Activated CD4-positive, CD25-positive, alpha-beta regulatory T cell treated with anti-CD3 and anti-CD28 coated beads, Interleukin-2, amount 50 U/mL, for 16 hours (primary cell): Measurements from ENCODE around the gene DNMT3B.

Experiments used
- DNase-seq: peaks from one replicate; pipeline ENCODE4 v3.0.0-alpha.2; 2020; ENCODE audit warnings: low read depth, low spot score

DNMT3B gene

DNA sequence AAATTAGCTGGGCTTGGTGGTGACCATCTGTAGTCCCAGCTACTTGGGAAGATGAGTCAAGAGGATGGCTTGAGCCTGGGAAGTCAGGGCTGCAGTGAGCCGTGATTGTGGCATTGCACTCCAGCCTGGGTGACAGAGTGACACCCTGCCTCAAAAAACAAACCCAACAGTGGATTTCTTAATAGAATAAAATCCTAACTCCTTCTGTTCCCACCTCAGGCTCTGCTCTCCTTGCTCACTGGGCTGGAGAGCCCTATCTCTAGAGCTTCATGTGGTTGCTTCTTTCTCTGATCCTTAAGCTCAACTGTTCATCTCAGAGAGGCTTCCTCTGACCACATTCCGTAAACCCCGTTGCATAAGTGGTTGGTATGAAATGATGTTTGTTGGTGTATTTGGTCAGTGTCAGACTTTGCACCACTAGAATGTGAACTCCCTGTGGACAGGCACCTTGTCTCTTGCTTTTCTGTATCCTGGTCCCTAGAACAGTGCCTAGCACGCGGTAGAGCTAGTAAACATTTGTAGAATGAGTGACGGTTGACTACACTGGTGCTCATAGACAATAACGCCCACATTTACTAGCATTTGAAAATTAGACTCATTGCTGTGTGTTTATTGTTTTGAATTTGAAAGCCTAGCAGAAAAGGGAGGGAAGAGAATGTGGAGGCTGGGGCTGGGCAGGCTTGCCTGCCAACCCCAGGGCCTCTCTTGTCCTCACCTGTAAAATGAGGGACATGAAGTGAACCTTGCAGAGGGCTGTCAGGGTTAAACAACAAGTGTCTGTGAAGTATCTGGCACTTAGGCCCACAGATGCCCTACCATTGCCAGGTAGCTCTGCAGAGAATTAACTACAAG lies 61.8 kb downstream of the DNMT3B start:
- no peak for DNase-seq

- DNase-seq, result no peak
These were observed 66.0 kb downstream of the DNMT3B start for GRCh38 chr20:32828029-32828680.

DNA sequence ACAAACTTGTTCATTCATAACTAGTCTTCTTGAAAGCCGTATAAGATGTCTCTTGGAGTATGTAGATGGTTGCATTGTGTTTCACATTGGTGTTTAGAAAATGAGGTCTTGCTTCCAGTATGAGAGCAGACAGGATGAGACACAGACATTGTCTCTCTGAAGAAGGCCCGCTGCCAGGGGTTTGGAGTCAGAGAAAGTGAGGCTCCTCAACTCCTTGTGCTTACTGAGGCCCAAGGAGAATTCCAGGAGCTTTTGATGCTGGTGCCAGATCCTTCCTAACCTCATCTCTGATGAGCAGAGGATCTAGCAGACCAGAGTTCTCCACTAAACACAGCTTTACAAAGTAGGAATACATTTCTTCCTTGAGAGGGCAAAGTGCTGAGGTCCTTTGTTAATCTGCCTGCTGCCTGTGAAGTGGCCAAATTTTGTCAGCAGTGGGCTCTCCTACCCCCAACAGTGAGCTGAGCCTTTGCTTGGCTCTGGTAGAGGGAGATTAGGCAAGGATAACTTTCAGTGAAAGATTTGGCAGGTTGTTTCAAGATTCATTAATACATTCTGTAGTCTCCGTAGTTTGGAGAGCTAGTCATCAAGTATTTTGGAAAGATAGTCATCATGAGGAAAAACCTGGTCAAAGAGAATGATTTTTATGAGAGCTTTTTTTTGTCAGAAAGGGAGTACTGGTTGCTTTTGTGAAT lies 67.3 kb downstream of the DNMT3B start:
- no peak for DNase-seq

DNA sequence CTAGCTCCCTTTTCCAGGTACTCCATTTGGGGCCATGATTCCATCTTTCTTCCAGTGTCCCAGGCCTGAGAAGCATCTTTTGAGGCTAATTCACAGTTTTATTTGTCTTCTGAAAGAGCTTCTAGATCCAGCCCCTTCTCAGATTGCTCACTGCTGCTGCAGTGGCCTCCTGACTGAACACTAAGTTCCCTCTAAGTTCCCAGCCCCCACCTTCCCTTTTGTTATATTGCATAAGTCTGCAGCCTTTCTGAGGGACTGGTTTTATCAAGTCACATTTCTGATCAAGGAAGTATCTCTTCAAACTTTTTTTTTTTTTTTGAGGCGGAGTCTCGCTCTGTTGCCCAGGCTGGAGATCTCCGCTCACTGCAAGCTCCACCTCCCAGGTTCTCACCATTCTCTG lies 68.3 kb downstream of the DNMT3B start:
- no peak for DNase-seq

DNA sequence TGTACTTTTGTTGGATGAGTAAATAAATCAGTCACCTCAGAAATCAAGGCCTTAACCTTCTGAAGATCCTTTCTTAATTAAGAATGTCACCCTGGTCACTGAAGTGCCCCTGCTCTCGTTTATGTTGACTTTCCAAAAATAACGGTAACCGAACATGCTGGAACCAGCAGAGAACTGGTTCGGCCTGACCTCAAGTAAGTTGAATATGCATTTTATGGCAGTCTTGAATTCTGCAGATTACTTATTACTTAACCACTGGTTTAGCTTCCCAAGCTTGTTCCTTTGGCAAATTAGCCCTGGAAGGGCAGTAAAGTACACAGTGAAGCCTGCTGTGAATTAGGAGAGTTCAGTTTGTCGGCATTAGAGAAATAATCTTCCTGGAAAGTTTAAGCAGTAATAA lies 69.8 kb downstream of the DNMT3B start:
- no peak for DNase-seq

DNA sequence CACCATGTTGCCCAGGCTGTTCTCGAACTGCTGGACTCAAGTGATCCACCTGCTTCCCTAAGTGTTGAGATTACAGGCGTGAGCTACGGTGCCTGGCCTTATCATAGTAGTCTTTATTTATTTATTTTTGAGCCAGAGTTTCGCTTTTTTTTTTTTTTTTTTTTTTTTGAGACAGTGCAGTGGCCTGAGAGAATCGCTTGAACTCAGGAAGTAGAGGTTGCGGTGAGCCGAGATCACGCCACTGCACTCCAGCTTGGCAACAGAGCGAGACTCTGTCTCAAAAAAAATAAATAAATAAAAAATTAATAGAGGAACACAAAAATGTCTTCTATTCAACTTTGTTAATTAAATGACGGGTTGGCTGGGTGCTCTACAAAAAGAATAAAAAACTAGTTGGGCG lies 70.5 kb downstream of the DNMT3B start:
- DNase-seq, result no peak

DNA sequence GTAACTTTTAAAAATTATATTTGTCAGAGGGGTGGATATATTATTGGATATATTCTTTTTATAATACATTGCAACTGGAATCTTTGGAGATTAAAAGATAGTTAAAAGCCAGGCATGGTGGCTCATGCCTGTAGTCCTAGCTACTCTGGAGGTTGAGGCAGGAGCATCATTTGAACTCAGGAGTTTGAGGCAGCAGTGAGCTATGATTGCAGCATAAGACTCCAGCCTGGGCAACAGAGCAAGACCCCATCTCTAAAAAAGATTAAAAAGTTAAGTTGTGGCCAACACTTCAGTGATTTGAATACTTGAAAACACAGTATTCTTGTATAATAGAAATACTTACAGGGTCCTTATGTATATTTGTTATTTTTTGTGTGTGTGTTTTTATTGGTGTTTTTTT lies 72.8 kb downstream of the DNMT3B start:
- DNase-seq, result no peak

DNA sequence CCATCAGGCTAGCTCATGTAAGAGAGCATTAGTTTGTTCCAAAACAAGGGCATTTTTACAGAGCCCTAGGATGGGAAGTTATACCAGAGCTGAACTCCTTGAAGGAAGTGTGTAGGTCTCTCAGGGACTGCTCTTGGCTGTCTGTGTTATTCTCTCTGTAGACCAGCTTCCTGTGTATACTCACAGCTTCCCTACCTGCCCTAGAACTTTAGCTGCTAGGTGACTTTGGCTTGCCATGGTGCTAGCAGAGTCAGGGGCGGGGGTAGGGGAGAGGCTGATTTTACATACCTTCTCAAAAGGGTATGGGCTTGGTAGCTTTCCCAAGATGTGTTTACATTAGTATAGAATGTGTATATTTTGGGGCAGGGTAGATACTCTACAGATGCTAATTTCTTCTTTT lies 75.0 kb downstream of the DNMT3B start:
- DNase-seq, result no peak

DNA sequence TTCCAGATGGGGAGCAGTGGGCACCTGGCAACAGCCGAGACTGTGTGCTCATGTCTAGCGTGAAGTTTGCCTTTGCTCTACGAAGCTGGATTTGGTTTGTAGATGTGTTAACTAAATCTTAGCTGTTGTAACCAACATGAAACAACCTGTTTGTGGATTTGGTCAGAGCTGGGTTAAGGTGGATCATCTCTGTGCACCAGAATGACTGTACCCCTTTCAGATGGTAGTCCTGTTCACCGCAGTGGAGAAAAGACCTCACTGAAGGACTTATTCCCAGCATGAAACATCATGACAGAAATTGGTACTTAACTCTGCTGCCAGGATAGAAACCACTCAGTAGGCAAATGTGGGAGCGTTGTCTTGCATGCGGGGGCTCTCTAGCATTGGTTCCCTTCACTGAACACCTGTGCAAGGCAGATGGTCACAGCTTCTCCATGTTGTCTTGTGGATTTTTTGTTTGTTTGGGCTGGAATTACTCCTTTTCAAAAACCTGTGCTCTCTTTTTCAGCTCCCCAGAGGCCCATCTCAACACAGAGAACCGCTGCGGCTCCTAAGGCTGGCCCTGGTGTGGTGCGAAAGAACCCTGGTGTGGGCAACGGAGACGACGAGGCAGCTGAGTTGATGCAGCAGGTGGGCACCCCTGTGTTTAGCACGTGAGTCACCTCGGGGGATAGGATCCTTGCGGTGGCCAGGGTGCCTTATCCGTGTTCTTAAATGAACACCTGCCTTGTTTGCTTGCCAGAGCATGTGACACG lies 77.2 kb downstream of the DNMT3B start:
- DNase-seq, result no peak

- no peak for DNase-seq
These were observed 77.7 kb downstream of the DNMT3B start for GRCh38 chr20:32839982-32840285.

GRCh38 chr20:32841174-32841573 lies 79.0 kb downstream of the DNMT3B start:
- no peak for DNase-seq

DNA sequence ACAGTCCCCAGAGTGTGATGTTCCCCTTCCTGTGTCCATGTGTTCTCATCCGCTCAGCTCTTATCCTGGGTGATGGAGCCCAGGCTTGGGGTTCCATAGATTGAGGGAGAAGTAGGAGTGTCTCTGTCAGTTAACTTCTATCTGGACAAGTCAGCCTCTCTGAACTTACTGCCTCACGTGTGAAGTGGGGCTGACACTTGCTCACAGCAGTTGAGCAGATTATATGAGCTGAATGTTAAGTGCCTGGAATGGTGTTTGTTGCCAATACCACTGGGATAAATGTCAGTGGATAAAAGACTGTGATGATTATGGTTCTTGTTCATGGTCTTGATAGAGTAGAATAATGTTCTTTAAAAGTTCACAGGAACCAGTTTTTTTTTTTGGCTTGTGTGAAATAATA lies 79.4 kb downstream of the DNMT3B start:
- no peak for DNase-seq

DNA sequence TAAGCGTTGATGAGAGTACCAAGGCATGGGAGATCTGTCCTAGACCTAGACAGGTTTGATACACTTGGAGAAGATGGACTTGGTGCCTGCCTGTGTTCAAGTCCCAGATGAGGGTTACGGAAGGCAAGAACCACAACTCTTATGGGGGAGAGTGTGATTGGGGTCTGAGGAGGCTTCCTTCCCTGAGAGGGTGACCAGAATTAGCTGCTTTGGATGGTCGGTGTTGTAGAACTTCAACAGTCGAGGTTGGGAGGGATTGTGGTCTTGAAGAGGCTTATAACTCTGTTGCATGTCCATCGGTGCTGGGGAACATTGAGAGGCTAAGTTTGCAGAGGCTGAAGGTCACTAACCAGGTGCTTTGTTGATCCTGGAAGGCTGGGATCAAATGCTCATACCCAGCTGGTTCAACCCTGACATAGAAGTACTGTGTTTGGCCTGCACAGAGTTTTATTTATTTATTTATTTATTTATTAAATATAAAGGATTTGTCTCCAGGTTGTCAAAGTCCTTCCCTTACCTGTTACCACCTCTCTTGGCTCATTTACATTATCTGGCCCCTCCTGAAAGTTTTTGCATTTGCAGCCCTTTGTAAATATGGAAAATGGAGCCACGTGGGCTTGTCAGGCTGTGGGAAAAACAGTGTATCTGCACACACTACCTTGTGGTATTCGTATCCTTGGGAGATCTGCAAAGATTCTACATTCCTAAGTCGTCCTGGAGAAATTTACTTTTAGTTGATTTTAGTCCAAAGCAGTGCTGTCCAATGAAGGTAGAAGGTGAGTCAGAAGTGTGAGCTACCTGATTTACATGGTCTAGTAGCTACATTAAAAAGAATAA lies 80.7 kb downstream of the DNMT3B start:
- DNase-seq, result no peak

DNA sequence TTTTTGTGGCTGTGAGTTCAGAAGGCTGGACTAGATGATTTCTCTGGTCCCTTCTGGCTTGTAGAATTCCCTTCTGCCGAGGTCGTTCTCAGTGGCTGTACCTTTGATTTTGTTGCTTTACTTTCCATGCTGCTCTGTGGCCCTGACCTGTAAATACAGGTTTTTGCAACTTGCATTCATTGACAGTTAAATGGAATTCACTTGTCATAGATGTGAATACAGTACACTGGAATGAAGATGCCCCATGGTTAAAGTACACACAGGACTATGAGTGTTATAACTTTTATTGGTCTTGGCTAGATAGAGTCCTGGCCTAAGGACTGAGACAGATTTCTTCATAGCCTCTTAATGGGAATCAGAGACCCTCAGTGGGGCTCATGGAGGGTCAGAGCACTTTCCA lies 83.6 kb downstream of the DNMT3B start:
- no peak for DNase-seq

- no peak for DNase-seq
These were observed 84.7 kb downstream of the DNMT3B start for GRCh38 chr20:32846852-32847251.

GRCh38 chr20:32847964-32848363 lies 85.8 kb downstream of the DNMT3B start:
- DNase-seq, result no peak

GRCh38 chr20:32848846-32849245 lies 86.7 kb downstream of the DNMT3B start:
- DNase-seq, result no peak

DNA sequence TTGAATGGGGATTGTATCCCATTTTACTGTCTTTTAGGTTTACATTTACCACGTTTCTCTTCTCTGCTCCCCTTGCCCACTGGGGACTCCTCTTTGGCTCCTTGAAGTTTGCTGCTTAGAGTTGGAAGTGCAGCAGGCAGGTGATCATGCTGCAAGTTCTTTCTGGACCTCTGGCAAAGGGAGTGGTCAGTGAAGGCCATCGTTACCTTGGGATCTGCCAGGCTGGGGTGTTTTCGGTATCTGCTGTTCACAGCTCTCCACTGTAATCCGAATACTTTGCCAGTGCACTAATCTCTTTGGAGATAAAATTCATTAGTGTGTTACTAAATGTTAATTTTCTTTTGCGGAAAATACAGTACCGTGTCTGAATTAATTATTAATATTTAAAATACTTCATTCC lies 87.4 kb downstream of the DNMT3B start:
- no peak for DNase-seq

GRCh38 chr20:32855387-32855786 lies 93.2 kb downstream of the DNMT3B start:
- DNase-seq, result no peak

- DNase-seq, result no peak
These were observed 96.0 kb downstream of the DNMT3B start for GRCh38 chr20:32858189-32858588.
